GM19240 (cell line): ENCODE results near the gene WDR31.
"Not testable (repeated sequence)": the region's sequence is repeated elsewhere in the genome, so short reads cannot be mapped to it uniquely, and the experiment has no call there.

ENCODE experiments used
- DNase-seq: peaks from one replicate; pipeline ENCODE4 v3.0.0; 2011; ENCODE audit warnings: low spot score; ENCODE audit not compliant: insufficient read length

WDR31 gene

GRCh38 chr9:113368982-113369854 is 29.1 kb upstream of the WDR31 start:
- no peak for DNase-seq

- no peak for DNase-seq
These were observed 28.4 kb upstream of the WDR31 start for GRCh38 chr9:113368348-113368981.

- DNase-seq = not testable (repeated sequence)
These were observed 25.6 kb upstream of the WDR31 start for GRCh38 chr9:113365652-113366051.

- no peak for DNase-seq
These were observed 24.9 kb upstream of the WDR31 start for GRCh38 chr9:113364951-113365350.

GRCh38 chr9:113363336-113363735 is 23.3 kb upstream of the WDR31 start:
- DNase-seq = no peak

GRCh38 chr9:113361304-113362018 is 21.4 kb upstream of the WDR31 start:
- no peak for DNase-seq

GRCh38 chr9:113360242-113360842 is 20.3 kb upstream of the WDR31 start:
- DNase-seq = no peak

- no peak for DNase-seq
These were observed 19.3 kb upstream of the WDR31 start for GRCh38 chr9:113359385-113359784.

- no peak for DNase-seq
These were observed 16.7 kb upstream of the WDR31 start for GRCh38 chr9:113356686-113357292.

GRCh38 chr9:113355040-113355596 is 15.0 kb upstream of the WDR31 start:
- no peak for DNase-seq

GRCh38 chr9:113352411-113352810 is 12.3 kb upstream of the WDR31 start:
- no peak for DNase-seq

GRCh38 chr9:113352006-113352405 is 11.9 kb upstream of the WDR31 start:
- DNase-seq = no peak

- no peak for DNase-seq
These were observed 10.9 kb upstream of the WDR31 start for GRCh38 chr9:113350937-113351336.

GRCh38 chr9:113350107-113350661 is 10.1 kb upstream of the WDR31 start:
- no peak for DNase-seq

- no peak for DNase-seq
These were observed 9.5 kb upstream of the WDR31 start, which contains the start of gene BSPRY for GRCh38 chr9:113349445-113350094. BSPRY (plus strand) TSS chr9:113349541; CDS start chr9:113349580, 39 bp downstream.

- DNase-seq = no peak
These were observed 9.0 kb upstream of the WDR31 start for GRCh38 chr9:113349066-113349444.

- no peak for DNase-seq
These were observed 8.4 kb upstream of the WDR31 start for GRCh38 chr9:113348437-113348836.

- no peak for DNase-seq
These were observed 5.6 kb upstream of the WDR31 start for GRCh38 chr9:113345671-113346070.

GRCh38 chr9:113345190-113345589 is 5.1 kb upstream of the WDR31 start:
- no peak for DNase-seq

- no peak for DNase-seq
These were observed 3.7 kb upstream of the WDR31 start for GRCh38 chr9:113343732-113344231.
